Stimulated activated memory B cell treated with anti-CD40 and anti-IgM and Interleukin-4, amounts not matched to agents 10 μg/mL and 1 μg/mL and 100 μg/mL, for 72 hours (primary cell): ENCODE results near the gene RNF40.

Source experiments
- ATAC-seq: fragments of 150-1000 bp; cut with Tn5 transposase; 2 replicates; pipeline ENCODE4 v1.10.0; 2021
- H3K27ac Mint-ChIP-seq: one replicate; pipeline ENCODE4 v1.8.0; 2022; ENCODE audit warnings: mild to moderate bottlenecking, mixed read lengths
- H3K27me3 Mint-ChIP-seq: one replicate; pipeline ENCODE4 v1.8.0; 2022; ENCODE audit warnings: mixed read lengths
- H3K36me3 Mint-ChIP-seq: one replicate; pipeline ENCODE4 v1.8.0; 2022; ENCODE audit warnings: mixed read lengths
- H3K4me1 Mint-ChIP-seq: one replicate; pipeline ENCODE4 v1.8.0; 2022; ENCODE audit warnings: mixed read lengths
- H3K4me3 Mint-ChIP-seq: one replicate; pipeline ENCODE4 v1.8.0; 2022; ENCODE audit warnings: mild to moderate bottlenecking, moderate library complexity, mixed read lengths
- H3K9me3 Mint-ChIP-seq: one replicate; pipeline ENCODE4 v1.8.0; 2022; ENCODE audit warnings: mixed read lengths

The RNF40 gene

GRCh38 chr16:30761928-30762902 is at the start of gene RNF40, which contains the start of gene CFAP119:
RNF40 (plus strand) TSS chr16:30762322; CDS start chr16:30762546, 224 bp downstream.
CFAP119 (minus strand) TSS chr16:30762062; CDS start chr16:30761748, 314 bp downstream.
- no peaks in the 10 kb centered on the region for H3K9me3 Mint-ChIP-seq
- H3K36me3 Mint-ChIP-seq = peaks cover 59% of the 10 kb centered on the region
- H3K4me1 Mint-ChIP-seq = peaks cover 53% of the 10 kb centered on the region
- H3K27ac Mint-ChIP-seq = peak within 1 kb of the TSS; percentile 83
- peak; percentile 98 for ATAC-seq
- peak within 1 kb of the TSS; percentile 87 for H3K4me3 Mint-ChIP-seq
- H3K27me3 Mint-ChIP-seq = no peaks in the 10 kb centered on the region

- peaks cover 2% of the 10 kb centered on the region for H3K9me3 Mint-ChIP-seq
- peak overlapping the region; percentile 94 for H3K27ac Mint-ChIP-seq
- H3K4me1 Mint-ChIP-seq = peaks cover 35% of the 10 kb centered on the region
- H3K4me3 Mint-ChIP-seq = peak overlapping the region; percentile 63
- H3K27me3 Mint-ChIP-seq = no peaks in the 10 kb centered on the region
- peak; percentile 100 for ATAC-seq
- peaks cover 67% of the 10 kb centered on the region for H3K36me3 Mint-ChIP-seq
Measured at GRCh38 chr16:30715750-30716445, 46.2 kb upstream of the RNF40 start.

- no peak for ATAC-seq
- Mint-ChIP-seq H3K4me1 (peaks cover 35% of the 10 kb centered on the region), H3K27me3 (no peaks in the 10 kb centered on the region), H3K9me3 (peaks cover 2% of the 10 kb centered on the region), H3K4me3 (no peak overlapping the region), H3K27ac (peak overlapping the region; percentile 23), H3K36me3 (peaks cover 76% of the 10 kb centered on the region)
Measured at GRCh38 chr16:30720086-30720485, 42.0 kb upstream of the RNF40 start.

- Mint-ChIP-seq H3K4me3 (no peak overlapping the region), H3K36me3 (peaks cover 77% of the 10 kb centered on the region), H3K27ac (peak overlapping the region; percentile 23), H3K9me3 (no peaks in the 10 kb centered on the region), H3K27me3 (no peaks in the 10 kb centered on the region), H3K4me1 (peaks cover 35% of the 10 kb centered on the region)
- ATAC-seq = no peak
Measured at GRCh38 chr16:30720694-30721093, 41.4 kb upstream of the RNF40 start.

GRCh38 chr16:30721167-30721566 is 41.0 kb upstream of the RNF40 start:
- peaks cover 72% of the 10 kb centered on the region for H3K36me3 Mint-ChIP-seq
- no peaks in the 10 kb centered on the region for H3K27me3 Mint-ChIP-seq
- H3K4me3 Mint-ChIP-seq = peak overlapping the region; percentile 21
- H3K9me3 Mint-ChIP-seq = no peaks in the 10 kb centered on the region
- H3K27ac Mint-ChIP-seq = no peak overlapping the region
- H3K4me1 Mint-ChIP-seq = peaks cover 30% of the 10 kb centered on the region
- ATAC-seq = no peak

- ATAC-seq = no peak
- Mint-ChIP-seq H3K36me3 (peaks cover 68% of the 10 kb centered on the region), H3K27ac (no peak overlapping the region), H3K4me1 (peaks cover 27% of the 10 kb centered on the region), H3K4me3 (no peak overlapping the region), H3K9me3 (no peaks in the 10 kb centered on the region), H3K27me3 (no peaks in the 10 kb centered on the region)
Measured at GRCh38 chr16:30721606-30722005, 40.5 kb upstream of the RNF40 start.

- no peaks in the 10 kb centered on the region for H3K27me3 Mint-ChIP-seq
- peaks cover 67% of the 10 kb centered on the region for H3K36me3 Mint-ChIP-seq
- H3K27ac Mint-ChIP-seq = peak overlapping the region; percentile 24
- ATAC-seq = no peak
- H3K9me3 Mint-ChIP-seq = no peaks in the 10 kb centered on the region
- peaks cover 22% of the 10 kb centered on the region for H3K4me1 Mint-ChIP-seq
- H3K4me3 Mint-ChIP-seq = no peak overlapping the region
Measured at GRCh38 chr16:30722443-30722842, 39.7 kb upstream of the RNF40 start.

- no peaks in the 10 kb centered on the region for H3K27me3 Mint-ChIP-seq
- H3K27ac Mint-ChIP-seq = peak overlapping the region; percentile 24
- H3K4me1 Mint-ChIP-seq = peaks cover 22% of the 10 kb centered on the region
- H3K4me3 Mint-ChIP-seq = no peak overlapping the region
- peaks cover 67% of the 10 kb centered on the region for H3K36me3 Mint-ChIP-seq
- H3K9me3 Mint-ChIP-seq = no peaks in the 10 kb centered on the region
- ATAC-seq = peak; percentile 16
Measured at GRCh38 chr16:30722916-30723315, 39.2 kb upstream of the RNF40 start.

- no peaks in the 10 kb centered on the region for H3K27me3 Mint-ChIP-seq
- no peak for ATAC-seq
- H3K4me1 Mint-ChIP-seq = peaks cover 22% of the 10 kb centered on the region
- H3K27ac Mint-ChIP-seq = peak overlapping the region; percentile 24
- no peaks in the 10 kb centered on the region for H3K9me3 Mint-ChIP-seq
- peaks cover 67% of the 10 kb centered on the region for H3K36me3 Mint-ChIP-seq
- H3K4me3 Mint-ChIP-seq = no peak overlapping the region
Measured at GRCh38 chr16:30723725-30724355, 38.3 kb upstream of the RNF40 start.

- no peaks in the 10 kb centered on the region for H3K27me3 Mint-ChIP-seq
- peaks cover 74% of the 10 kb centered on the region for H3K36me3 Mint-ChIP-seq
- H3K4me1 Mint-ChIP-seq = peaks cover 22% of the 10 kb centered on the region
- H3K4me3 Mint-ChIP-seq = no peak overlapping the region
- H3K9me3 Mint-ChIP-seq = no peaks in the 10 kb centered on the region
- peak overlapping the region; percentile 24 for H3K27ac Mint-ChIP-seq
- no peak for ATAC-seq
Measured at GRCh38 chr16:30724641-30725417, 37.3 kb upstream of the RNF40 start.

GRCh38 chr16:30725418-30725792 is 36.7 kb upstream of the RNF40 start:
- Mint-ChIP-seq H3K4me3 (no peak overlapping the region), H3K27ac (peak overlapping the region; percentile 5), H3K36me3 (peaks cover 73% of the 10 kb centered on the region), H3K9me3 (no peaks in the 10 kb centered on the region), H3K4me1 (peaks cover 21% of the 10 kb centered on the region), H3K27me3 (no peaks in the 10 kb centered on the region)
- ATAC-seq = no peak

GRCh38 chr16:30728321-30728720 is 33.8 kb upstream of the RNF40 start:
- peaks cover 17% of the 10 kb centered on the region for H3K4me1 Mint-ChIP-seq
- no peaks in the 10 kb centered on the region for H3K27me3 Mint-ChIP-seq
- no peaks in the 10 kb centered on the region for H3K9me3 Mint-ChIP-seq
- H3K36me3 Mint-ChIP-seq = peaks cover 60% of the 10 kb centered on the region
- no peak overlapping the region for H3K27ac Mint-ChIP-seq
- H3K4me3 Mint-ChIP-seq = no peak overlapping the region
- no peak for ATAC-seq

GRCh38 chr16:30728899-30729672 is 33.0 kb upstream of the RNF40 start:
- Mint-ChIP-seq H3K4me1 (peaks cover 16% of the 10 kb centered on the region), H3K9me3 (no peaks in the 10 kb centered on the region), H3K36me3 (peaks cover 60% of the 10 kb centered on the region), H3K27ac (no peak overlapping the region), H3K27me3 (no peaks in the 10 kb centered on the region), H3K4me3 (no peak overlapping the region)
- no peak for ATAC-seq

- Mint-ChIP-seq H3K9me3 (no peaks in the 10 kb centered on the region), H3K4me1 (no peaks in the 10 kb centered on the region), H3K4me3 (no peak overlapping the region), H3K36me3 (peaks cover 61% of the 10 kb centered on the region), H3K27ac (no peak overlapping the region), H3K27me3 (no peaks in the 10 kb centered on the region)
- ATAC-seq = no peak
Measured at GRCh38 chr16:30731411-30731810, 30.7 kb upstream of the RNF40 start.
